Ovary (tissue), 3 donors: ENCODE results near the gene ST6GALNAC3.

ENCODE experiments used
- EP300 ChIP-seq: sonication (generic); formaldehyde crosslinking; IDR thresholded peaks from one replicate; pipeline ENCODE4 v1.6.1; 2017; ENCODE audit warnings: antibody characterized with exemption
- POLR2A ChIP-seq: fragments of 450-650 bp; IDR thresholded peaks from one replicate; pipeline ENCODE4 v1.6.1; 2017; ENCODE audit warnings: antibody characterized with exemption, mild to moderate bottlenecking, moderate library complexity
- TF ChIP-seq, protein P1 (sequence below), 3 donors: fragments of 450-650 bp in 2 of 3; fragments of 200-600 bp in 1 of 3; IDR thresholded peaks; one replicate each; pipeline versions ENCODE4 v1.5.1 to v1.8.0; 2016 to 2022; ENCODE audit warnings: antibody characterized with exemption in 3 of 3, mild to moderate bottlenecking in 1 of 3
- donor health status: DM: no; HTN: no; CAD: no.

DNA sequence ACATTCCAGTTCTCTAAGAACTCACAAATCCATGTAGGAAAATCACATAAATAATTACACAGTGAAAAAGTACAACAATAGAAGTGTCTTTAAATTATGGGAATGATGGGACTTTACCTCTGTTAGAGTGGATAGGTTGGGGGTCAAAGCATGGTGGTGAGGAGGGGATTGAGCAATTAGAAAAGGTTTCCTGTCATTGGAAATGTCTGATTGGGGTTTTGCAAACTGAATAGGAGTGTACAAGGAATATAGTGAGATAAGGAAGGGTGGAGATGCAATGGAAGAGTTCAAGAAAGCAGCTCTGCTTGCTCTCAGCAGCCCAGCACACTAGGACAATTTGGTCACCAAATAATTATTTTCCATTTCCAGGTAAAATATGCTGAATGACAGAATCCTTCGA, 238.8 kb downstream of the ST6GALNAC3 start:
- TF ChIP-seq, protein P1, sequence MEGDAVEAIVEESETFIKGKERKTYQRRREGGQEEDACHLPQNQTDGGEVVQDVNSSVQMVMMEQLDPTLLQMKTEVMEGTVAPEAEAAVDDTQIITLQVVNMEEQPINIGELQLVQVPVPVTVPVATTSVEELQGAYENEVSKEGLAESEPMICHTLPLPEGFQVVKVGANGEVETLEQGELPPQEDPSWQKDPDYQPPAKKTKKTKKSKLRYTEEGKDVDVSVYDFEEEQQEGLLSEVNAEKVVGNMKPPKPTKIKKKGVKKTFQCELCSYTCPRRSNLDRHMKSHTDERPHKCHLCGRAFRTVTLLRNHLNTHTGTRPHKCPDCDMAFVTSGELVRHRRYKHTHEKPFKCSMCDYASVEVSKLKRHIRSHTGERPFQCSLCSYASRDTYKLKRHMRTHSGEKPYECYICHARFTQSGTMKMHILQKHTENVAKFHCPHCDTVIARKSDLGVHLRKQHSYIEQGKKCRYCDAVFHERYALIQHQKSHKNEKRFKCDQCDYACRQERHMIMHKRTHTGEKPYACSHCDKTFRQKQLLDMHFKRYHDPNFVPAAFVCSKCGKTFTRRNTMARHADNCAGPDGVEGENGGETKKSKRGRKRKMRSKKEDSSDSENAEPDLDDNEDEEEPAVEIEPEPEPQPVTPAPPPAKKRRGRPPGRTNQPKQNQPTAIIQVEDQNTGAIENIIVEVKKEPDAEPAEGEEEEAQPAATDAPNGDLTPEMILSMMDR (IDR thresholded peaks at IDR 0.05): no peak
- TF ChIP-seq EP300 (no peak), POLR2A (no peak)
